GM23248 (cell line): ENCODE measurements around the gene AFAP1.

ENCODE experiments used
- EZH2 ChIP-seq: fragments of 200-600 bp; sonication (generic); IDR thresholded peaks from 2 replicates; pipeline ENCODE4 v1.6.1; 2018; ENCODE audit warnings: antibody characterized with exemption, mild to moderate bottlenecking; ENCODE audit not compliant: insufficient read depth, poor library complexity, severe bottlenecking
- EZH2phosphoT487 ChIP-seq: fragments of 200-600 bp; sonication (generic); IDR thresholded peaks from 2 replicates; pipeline ENCODE4 v1.6.1; 2018; ENCODE audit warnings: antibody characterized with exemption, moderate library complexity, mild to moderate bottlenecking, low read depth; ENCODE audit not compliant: insufficient read depth

DNA sequence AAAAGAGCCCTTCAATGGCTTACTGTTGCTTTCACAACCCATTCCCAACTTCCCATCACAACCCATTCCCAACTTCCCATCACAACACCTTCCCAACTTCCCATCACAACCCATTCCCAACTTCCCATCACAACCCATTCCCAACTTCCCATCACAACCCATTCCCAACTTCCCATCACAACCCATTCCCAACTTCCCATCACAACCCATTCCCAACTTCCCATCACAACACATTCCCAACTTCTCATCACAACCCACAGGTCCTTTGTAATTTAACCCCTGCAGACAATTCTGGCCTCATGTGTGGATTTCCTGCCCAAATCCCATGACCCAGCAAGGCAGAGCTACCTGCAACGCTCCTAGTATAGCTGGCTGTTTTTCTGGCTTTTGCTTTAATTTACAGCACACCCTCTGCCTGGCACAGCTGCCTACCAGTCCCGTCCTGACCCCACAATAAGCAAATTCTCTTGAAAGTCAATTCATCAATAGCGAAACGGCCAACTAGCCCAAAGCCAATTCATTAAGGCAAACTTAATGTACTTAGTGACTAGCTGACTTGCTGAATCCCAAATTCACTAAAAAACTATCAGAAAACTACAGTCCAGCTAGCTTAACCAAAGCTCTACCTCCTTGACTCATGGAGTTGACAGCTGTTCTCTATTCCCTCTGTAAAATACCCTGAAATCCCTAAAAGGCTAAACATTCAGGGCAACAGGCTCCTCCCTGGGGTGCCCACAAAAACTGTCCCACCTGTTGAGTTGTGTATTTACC, 75.6 kb downstream of the AFAP1 start:
- TF ChIP-seq EZH2 (no peak), EZH2phosphoT487 (no peak)
